OCI-LY3 (cell line): Measurements from ENCODE around the gene ATP8B4.

Source experiments
- CTCF ChIP-seq: fragments of 200-600, 300-600 bp; sonication (generic); IDR thresholded peaks from 2 replicates; pipeline ENCODE4 v1.5.1; 2014; ENCODE audit warnings: antibody characterized with exemption, low read length, low read depth
- EZH2phosphoT487 ChIP-seq: fragments of 200-600 bp; shearing (Covaris generic); IDR thresholded peaks from 2 replicates; pipeline ENCODE4 v1.6.1; 2018; ENCODE audit warnings: antibody characterized with exemption, mixed run types, low read depth

DNA sequence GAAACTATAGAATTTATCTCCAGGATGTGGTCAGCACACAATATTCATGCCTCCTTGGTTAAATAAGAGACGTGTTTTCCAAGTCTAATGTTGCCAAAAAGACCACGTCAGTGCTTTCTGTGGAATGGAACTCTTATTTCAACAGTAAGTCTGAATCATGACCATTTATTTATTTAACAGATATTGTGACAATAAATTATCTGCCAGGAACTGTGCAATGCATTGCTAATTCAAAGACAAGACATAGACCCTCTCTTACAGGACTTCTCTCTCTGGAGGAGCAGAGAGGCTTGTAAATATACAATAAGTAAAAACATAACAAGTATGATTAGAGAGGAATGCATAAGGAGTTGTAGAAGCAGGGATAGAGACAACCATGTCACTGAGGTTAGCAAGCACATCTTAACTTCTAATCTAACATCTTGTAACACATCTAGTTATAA is 270.7 kb downstream of the ATP8B4 start:
- TF ChIP-seq CTCF (no peak), EZH2phosphoT487 (no peak)
